AG08395 (cell line): ENCODE measurements around the gene TMEM121B.
A peak's percentile ranks its signal among the peaks of the same experiment; 100 is the strongest.
"Not testable (repeated sequence)": the region's sequence is repeated elsewhere in the genome, so short reads cannot be mapped to it uniquely, and the experiment has no call there.

Experiments used
- DNase-seq: peaks from one replicate; pipeline ENCODE4 v3.0.0; 2012; ENCODE audit warnings: mixed read lengths, low spot score

The TMEM121B gene

GRCh38 chr22:17121233-17122195 is at the start of gene TMEM121B:
Gene TMEM121B (minus strand): TSS chr22:17121360. CDS start chr22:17121127, 233 bp downstream.
- DNase-seq, result peak; percentile 51

- no peak for DNase-seq
These were observed 46.3 kb upstream of the TMEM121B start for GRCh38 chr22:17167486-17167885.

GRCh38 chr22:17164392-17165024 is 43.3 kb upstream of the TMEM121B start:
- DNase-seq, result peak; percentile 22

GRCh38 chr22:17162731-17163130 is 41.6 kb upstream of the TMEM121B start:
- no peak for DNase-seq

GRCh38 chr22:17161991-17162390 is 40.8 kb upstream of the TMEM121B start:
- DNase-seq, result no peak

- peak; percentile 47 for DNase-seq
These were observed 38.4 kb upstream of the TMEM121B start for GRCh38 chr22:17159504-17159951.

- peak; percentile 95 for DNase-seq
These were observed 37.7 kb upstream of the TMEM121B start, which contains the start of gene HDHD5 for GRCh38 chr22:17158568-17159503. Gene HDHD5 (minus strand): TSS chr22:17159277. CDS start chr22:17159251, 26 bp downstream.

- no peak for DNase-seq
These were observed 37.0 kb upstream of the TMEM121B start for GRCh38 chr22:17158176-17158567.

GRCh38 chr22:17157714-17158113 is 36.6 kb upstream of the TMEM121B start:
- DNase-seq, result no peak

GRCh38 chr22:17155941-17156340 is 34.8 kb upstream of the TMEM121B start:
- no peak for DNase-seq

- DNase-seq, result no peak
These were observed 31.8 kb upstream of the TMEM121B start for GRCh38 chr22:17152971-17153370.

- DNase-seq, result no peak
These were observed 31.2 kb upstream of the TMEM121B start for GRCh38 chr22:17152340-17152739.

GRCh38 chr22:17149076-17149815 is 28.1 kb upstream of the TMEM121B start:
- no peak for DNase-seq

GRCh38 chr22:17147458-17147857 is 26.3 kb upstream of the TMEM121B start:
- DNase-seq, result not testable (repeated sequence)

- no peak for DNase-seq
These were observed 24.0 kb upstream of the TMEM121B start for GRCh38 chr22:17145021-17145680.

- DNase-seq, result no peak
These were observed 22.7 kb upstream of the TMEM121B start for GRCh38 chr22:17143826-17144225.

- no peak for DNase-seq
These were observed 21.9 kb upstream of the TMEM121B start for GRCh38 chr22:17143101-17143500.

- DNase-seq, result no peak
These were observed 19.9 kb upstream of the TMEM121B start for GRCh38 chr22:17140826-17141766.

GRCh38 chr22:17140022-17140421 is 18.9 kb upstream of the TMEM121B start:
- no peak for DNase-seq
